SKM-1 (cell line): ENCODE data around the gene FCER2.

ENCODE experiments used
- DNase-seq: peaks from one replicate; lab custom pipeline; 2025; ENCODE audit not compliant: unreplicated experiment; lab: John Stamatoyannopoulos, UW

The FCER2 gene

DNA sequence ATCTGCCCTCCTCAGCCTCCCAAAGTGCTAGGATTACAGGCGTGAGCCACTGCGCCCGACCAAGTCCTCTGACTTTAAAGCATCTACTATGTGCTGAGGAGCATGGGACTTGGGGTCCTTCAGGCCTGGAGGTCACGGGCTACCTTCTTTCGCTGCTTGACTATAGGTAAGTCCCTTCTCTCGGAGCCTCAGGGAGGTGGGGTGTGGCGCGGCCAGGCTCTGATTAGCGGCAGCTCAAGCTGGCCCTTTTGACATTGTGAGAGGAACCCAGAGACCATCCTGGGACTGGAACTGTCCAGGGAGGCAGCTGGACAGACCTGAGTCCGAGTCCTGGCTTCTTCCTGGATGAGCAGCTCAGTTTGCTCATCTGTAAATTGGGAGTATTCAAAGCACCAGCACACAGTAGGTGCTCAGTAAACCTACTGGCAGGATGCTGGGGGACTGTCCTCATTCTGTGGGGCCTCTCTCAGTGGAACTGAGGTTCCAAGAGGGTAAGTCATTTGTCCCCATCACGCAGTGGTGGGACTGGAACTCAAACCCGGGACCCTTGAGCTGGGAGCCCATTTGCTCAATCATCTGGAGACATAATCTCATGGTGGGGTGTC lies 780 bp downstream of the FCER2 start:
- DNase-seq = no peak

DNA sequence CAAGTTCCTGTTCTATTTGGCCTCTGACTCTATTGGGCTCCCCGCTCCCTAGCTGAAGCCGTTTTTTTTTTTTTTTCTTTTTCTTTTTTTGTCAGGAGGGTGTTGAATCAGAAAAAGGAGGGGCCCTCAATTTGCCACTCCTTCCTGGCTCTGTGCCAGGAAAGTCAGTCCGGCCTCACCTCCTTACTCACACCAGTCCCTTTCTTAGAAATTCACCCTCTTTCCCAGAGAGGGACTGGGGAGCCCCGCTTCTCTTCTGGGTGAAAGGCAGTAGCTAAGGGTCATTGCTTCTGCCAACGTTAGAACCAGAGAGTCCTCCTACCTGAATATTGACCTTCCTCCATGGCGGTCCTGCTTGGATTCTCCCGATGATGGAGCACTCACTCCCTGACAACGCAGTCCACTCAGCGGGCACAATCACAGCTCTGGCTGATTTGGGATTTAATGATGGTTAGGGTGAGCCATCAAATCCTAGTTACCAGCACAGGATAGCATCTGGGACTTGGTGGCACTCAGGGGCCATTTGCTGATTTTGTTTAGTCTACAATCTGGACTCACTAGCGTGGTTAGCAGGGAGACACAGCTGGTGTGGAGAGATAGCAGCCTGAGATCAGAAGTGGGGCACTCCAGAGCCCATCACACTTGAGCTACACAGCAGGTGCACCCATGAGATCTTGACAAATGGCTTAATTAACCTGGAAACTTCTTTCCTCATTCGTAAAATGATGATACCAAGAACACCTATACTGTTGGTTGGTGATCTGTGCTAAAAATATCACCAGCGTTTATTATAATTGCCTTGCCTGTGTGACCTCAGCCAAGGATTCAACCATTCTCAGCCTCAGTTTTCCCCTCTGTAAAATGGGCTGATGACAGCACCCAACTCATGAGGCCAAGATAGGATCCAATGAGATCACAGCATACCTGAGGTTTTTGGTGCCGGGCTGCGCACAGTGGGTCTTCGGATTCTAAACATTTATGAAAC lies 2.2 kb downstream of the FCER2 start:
- no peak for DNase-seq

- no peak for DNase-seq
Observed at GRCh38 chr19:7699003-7699402, 2.9 kb downstream of the FCER2 start.

DNA sequence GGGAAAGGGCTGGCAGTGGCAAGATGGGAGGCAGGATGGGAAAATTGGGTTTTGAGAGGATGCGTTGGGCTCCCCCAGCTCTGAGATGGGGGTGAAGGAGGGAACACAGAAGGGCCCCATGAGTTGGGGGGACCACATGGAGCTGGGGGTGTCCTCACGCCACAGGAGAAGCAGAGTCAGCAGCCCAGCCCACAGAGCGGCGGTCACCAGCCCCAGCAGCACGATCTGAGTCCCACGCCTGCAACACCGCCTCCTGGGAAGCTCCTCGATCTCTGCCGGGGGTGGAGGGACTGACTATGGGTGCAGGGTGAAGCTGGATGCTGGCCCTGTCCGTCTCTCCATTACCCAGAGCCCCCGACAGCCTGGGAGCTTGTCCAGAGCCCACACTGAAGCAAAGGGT lies 3.3 kb downstream of the FCER2 start:
- DNase-seq = no peak

GRCh38 chr19:7697721-7698287 lies 4.1 kb downstream of the FCER2 start:
- no peak for DNase-seq

GRCh38 chr19:7694499-7694898 lies 7.4 kb downstream of the FCER2 start:
- DNase-seq = no peak

- DNase-seq = no peak
Observed at GRCh38 chr19:7692417-7693088, 9.4 kb downstream of the FCER2 start.

GRCh38 chr19:7691497-7691896 lies 10.4 kb downstream of the FCER2 start:
- DNase-seq = no peak

GRCh38 chr19:7690779-7691258 lies 11.1 kb downstream of the FCER2 start:
- DNase-seq = no peak

DNA sequence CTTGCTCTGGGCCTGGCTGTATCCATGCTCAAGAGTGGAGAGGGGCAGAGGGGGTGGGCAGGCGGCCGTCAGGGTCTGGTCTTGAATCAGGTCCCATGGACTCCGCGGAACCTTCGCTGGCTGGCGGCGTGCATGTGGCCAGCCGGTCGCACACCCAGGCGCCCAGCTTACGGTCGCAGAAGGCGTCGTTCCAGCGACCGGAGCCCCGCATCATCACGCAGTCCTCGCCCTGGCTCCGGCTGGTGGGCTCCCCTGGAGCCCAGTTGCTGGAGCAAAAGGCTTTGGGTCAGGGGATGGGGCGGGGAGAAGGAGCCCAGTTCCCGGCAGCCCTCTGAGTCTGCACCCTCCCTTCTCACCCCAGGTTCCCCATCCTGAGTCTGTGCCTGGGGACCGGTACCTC lies 12.8 kb downstream of the FCER2 start:
- DNase-seq = no peak

DNA sequence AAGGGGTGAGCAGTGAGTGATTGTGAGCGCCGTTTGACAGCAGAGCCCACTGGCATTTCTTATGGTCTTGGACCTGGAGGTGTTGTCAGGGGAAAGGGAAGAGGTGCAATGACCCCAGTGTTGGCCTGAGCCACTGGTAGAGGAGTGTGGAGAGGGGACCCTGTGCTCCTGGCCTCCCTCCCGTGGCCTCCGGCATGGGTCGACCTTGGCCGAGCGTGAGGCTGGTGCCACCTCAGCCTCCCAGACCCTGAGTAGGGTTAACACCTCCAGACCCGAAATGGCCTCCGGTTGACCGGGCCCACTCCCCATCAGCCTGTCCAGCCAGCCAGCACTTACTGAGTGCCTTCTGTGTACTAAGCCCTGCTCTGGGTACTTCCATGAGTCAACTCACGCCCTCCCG lies 14.8 kb downstream of the FCER2 start:
- DNase-seq = no peak

GRCh38 chr19:7685546-7686445 lies 16.1 kb downstream of the FCER2 start:
- no peak for DNase-seq

GRCh38 chr19:7682175-7682855 lies 19.6 kb downstream of the FCER2 start:
- no peak for DNase-seq

DNA sequence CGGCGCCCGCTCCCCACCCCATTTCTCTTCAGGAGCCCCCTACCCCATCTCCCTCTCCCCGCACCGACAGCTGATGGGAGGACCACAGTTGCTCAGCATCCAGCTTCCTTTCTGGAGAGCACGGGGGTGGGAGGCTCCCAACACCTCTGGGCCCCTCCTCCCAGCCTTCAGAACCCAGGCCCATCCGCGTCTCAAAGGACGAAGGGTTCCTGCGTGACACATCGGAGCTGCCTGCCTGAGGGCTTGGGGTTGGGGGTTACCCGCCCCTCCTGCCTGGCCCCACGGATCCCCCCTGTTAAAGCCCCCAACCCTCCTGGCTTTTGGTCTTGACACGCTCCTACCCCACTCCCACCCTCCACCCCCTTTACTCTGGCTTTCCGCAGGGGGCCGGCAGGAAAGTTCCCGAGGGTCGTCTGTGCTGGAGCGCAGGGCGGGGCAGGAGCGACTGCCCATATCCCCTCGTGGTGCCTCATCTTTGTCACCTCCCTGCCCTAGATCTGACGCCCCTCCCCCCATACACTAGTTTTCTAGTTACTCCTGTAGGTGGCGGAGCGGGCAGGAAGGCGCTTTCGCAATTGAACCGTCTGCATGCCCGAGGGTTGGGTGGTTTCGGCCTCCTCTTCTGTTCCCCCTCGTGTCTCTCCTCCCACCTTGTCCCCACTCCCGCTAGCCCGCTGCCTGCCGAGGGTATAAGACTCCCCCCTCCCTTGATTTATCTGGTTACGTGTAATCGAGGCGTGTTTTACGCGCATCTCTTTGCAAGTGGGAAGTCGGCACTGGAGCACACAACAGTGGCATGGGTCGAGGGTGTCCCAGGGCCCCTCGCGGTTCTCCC lies 20.4 kb downstream of the FCER2 start:
- DNase-seq = peak; percentile 97

- peak; percentile 61 for DNase-seq
Observed at GRCh38 chr19:7680606-7681339, 21.2 kb downstream of the FCER2 start, which contains the start of gene TRAPPC5. Gene TRAPPC5 (plus strand): TSS chr19:7680833. CDS start chr19:7682254, 1,421 bp downstream.

DNA sequence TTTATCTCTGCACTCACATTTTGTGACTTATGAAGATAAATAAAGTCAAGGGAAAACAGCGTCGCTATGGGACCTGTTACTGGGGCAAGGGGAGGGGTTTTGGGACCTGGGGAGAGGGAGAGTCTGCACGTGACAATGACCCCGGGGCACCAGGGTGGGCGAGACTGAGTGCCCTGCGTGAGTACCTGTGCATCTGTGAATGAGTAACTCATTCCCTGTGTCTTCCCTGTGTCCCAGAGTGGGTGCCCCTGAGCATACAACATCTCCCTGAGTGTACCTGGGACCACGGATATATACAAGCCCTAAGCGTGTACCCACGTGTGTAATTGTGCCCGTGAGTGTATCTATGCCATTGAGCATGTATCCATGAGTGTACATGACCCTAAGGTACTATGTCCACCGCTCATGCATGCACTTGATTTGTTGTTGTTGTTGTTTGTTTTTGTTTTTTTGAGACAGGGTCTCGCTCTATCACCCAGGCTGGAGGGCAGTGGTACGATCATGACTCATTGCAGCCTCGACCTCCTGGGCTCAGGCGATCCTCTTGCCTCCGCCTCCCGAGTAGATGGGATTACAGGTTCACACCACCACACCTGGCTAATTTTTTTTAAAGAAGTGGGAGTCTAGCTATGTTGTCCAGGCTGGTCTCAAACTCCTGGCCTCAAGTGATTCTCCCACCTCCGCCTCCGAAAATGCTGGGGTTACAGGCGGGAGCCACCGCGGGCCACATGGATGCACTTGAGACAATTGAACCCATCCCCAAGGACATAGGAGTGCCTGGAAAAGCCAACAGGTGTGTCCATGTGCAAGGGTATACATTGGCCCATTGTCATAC lies 21.9 kb downstream of the FCER2 start:
- no peak for DNase-seq
